GM21576 (cell line): ENCODE results near the gene DDX1.
"Not testable (repeated sequence)": the region's sequence is repeated elsewhere in the genome, so short reads cannot be mapped to it uniquely, and the experiment has no call there.

Source experiments
- ATAC-seq: cut with Tn5 transposase; IDR thresholded peaks from one replicate; pipeline ENCODE4 v1.9.1; 2021; ENCODE audit warnings: mild to moderate bottlenecking, moderate library complexity; ENCODE audit not compliant: unreplicated experiment

Gene DDX1

DNA sequence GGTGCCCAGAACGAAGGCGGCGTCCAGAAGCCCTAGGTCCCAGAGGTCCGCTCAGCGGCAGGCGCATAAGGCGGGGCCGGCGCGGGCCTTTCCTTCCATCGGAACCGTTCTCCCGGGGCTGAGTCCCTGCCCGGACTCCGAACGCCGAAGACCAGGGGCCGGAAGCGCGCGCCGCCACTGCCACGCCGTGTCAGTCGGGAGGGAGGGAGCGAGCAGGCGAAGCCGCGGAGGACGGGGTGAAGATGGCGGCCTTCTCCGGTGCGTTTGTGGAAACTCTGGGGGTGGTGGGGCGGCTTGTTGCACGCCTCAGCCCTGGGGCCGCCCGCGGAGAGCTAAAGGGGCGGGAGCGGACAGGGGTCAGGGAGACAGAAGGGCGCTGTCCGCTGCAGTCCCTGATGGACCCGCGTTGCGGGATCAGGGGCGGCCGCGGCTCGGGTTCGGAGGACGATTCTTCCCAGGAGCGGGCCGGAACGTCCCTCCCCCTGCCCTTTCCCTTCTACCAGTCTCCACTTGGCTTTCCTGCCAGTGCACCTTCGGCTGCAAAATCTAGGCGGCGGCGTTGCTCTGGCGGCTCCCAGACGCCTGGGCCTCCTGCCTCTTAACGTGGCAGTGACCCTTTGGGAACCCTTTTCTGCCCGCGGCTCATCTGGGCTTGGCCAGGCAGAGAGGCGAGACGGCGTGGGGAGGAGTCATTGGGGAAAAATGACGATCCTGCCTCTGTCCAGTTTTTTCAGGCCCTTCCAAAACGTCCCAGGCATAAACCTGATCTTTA lies at the start of gene DDX1:
DDX1 (plus strand) TSS at position 177 of the 772 bp plus-strand sequence; CDS start at position 243, 66 bp downstream.
- ATAC-seq: peak; percentile 97

DNA sequence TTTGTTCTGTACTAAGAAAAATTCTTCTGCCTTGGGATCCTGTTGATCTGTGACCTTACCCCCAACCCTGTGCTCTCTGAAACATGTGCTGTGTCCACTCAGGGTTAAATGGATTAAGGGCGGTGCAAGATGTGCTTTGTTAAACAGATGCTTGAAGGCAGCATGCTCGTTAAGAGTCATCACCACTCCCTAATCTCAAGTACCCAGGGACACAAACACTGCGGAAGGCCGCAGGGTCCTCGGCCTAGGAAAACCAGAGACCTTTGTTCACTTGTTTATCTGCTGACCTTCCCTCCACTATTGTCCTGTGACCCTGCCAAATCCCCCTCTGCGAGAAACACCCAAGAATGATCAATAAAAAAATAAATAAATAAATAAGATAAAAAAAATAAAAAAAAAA lies 49.4 kb upstream of the DDX1 start:
- not testable (repeated sequence) for ATAC-seq

DNA sequence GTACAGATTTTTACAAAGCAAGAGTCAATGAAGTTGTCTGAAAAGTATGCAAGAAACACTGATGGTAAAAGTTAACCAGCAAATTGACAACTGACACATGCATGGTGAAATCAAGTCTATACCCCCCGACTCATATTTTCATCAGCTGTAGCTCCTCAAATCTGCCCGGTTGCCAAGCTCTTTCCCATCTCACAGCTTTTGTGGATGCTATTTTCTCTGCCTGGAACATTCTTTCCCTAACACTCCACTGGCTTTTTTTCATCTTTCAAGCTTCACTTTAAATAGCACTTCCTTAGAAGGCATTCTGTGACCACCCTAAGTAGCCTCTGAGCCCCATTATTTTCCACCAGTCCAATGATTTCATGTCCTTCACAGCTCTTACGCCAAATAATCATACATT lies 48.6 kb upstream of the DDX1 start:
- ATAC-seq: no peak

DNA sequence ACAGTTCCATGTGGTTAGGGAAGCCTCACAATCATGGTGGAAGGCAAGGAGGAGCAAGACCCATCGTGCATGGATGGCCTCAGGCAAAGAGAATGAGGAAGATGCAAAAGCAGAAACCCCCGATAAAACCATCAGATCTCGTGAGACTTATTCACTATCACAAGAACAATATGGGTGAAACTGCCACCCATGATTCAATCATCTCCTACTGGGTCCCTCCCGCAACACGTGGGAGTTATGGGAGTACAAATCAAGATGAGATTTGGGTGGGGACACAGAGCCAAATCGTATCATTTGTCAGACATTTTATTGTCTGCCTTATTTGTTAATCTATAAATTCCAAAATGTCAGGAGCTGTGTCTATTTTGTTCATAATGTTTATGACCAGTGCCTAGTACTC lies 48.1 kb upstream of the DDX1 start:
- ATAC-seq: no peak

GRCh38 chr2:15544227-15544626 lies 47.4 kb upstream of the DDX1 start:
- ATAC-seq: no peak

DNA sequence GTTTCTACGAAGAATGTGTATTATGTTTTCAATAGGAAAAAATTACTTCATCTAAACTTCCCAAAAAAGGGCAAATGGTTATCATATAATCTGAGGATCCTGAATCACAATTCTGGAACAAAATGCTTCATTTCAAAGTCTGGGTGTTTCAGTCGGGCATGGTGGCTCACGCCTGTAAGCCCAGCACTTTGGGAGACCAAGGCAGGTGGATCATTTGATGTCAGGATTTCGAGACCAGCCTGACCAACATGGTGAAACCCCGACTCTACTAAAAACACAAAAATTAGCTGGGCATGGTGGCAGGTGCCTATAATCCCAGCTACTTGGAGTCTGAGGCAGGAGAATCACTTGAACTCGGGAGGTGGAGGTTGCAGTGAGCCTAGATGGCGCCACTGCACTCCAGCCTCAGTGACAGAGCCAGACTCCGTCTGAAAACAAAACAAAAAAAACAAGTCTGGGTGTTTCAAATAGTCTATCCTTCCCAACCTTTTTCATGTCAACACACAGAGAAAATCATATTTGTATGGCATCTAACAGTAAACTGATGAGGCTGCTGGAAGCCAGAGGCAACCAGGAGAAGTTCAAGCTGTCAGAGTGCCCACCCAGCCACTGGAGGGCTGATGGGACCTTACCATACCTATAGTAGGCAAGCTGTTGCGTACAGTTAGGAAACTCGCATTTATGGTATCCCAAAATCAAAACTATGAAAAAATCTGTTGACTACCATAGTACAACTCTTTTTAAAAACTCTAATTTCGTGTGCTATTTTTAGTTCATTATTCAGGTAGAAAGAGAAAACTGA lies 45.2 kb upstream of the DDX1 start:
- ATAC-seq: no peak

GRCh38 chr2:15547115-15547876 lies 44.4 kb upstream of the DDX1 start:
- ATAC-seq: no peak

DNA sequence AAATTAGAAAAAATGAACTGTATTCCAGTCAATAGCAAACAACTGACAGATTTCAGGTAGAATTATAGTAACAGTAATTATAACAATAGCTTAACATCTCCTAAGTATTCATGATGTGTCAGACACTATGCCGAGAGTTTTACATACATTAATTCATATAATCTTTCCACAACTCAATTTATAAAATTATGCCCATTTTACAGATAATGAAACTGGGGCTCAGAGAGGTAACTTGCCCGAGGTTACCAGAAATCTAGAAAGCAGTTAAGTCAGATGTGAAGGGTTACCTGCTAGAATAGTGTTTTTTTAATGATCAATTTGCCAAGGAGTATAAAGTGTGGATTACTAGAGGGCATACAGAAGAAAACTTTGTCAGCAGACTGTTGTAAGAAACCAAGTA lies 42.7 kb upstream of the DDX1 start:
- ATAC-seq: no peak

- ATAC-seq: no peak
Observed at GRCh38 chr2:15553519-15553918, 38.1 kb upstream of the DDX1 start.

DNA sequence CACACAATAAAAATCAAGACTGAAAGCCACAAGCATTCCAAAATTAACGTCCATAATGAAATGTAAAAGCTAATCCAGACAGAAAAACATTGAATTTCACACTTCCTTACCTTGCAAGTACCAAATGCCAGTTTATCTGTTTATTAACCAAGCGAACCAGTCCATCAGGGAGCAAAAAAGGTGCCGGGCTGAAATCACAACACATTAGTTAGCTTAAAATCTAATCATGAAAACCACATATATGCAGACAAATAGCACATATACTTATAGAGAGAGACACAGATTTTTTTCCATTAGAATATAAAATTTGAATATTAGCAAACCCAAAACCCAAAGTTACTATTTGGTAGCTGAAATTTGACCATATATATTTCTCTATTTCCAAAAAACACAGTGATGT lies 37.7 kb upstream of the DDX1 start:
- no peak for ATAC-seq

GRCh38 chr2:15554525-15555218 lies 37.0 kb upstream of the DDX1 start:
- ATAC-seq: no peak

DNA sequence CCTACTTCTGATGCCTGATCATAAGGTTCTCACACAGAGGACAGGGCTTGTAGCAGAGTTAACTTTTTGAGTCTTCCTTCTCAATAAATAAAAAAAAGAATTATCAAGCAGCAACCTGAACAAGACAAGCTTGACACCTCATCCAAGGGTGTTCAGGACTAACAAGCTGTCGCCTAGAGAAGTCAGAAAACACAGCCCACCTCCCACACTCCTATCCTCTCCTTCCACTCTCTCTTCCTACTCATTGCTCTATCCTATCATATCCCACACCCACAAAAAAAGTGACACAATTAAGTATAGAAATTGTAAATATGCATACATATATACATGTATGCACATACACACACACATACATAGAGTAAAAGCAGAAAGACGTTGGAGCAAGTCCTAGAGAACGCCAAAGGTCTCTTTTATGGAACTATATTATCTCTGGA lies 35.9 kb upstream of the DDX1 start:
- no peak for ATAC-seq

- no peak for ATAC-seq
Observed at GRCh38 chr2:15556311-15556930, 35.2 kb upstream of the DDX1 start.

- ATAC-seq: no peak
Observed at GRCh38 chr2:15557887-15558311, 33.8 kb upstream of the DDX1 start.

DNA sequence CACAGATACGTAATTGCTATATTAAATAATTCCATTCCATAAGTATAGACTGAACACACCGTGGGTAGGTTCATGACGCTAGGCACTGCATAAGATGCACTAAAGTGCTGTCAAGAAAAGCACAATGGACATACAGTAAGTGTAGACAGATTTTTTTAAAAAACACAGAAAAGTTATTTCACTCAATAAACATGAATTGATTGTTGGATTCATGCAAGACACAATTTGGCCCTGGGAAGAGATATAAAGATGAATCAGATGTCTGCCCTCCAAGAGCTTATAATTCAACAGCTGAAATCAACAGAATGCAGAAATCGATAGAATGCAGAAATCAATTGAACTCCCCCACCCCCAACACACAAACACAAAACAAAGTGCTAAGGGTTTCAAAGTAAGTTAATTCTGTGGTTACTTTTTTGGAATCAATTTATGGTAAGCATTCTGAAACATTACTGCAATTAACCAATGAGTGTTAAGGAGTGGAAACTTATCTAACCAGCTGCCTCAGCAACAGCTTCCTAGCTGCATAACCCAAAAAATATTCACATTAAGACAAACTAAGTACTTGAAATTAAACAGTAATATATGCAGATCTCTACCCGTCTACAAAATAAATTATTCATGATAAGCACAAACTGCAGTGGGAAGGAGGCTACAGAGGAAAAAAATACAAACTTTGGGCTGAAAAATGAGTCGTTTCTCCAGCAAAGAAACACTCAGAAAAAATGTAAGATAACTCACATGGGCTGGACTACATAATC lies 32.1 kb upstream of the DDX1 start:
- ATAC-seq: no peak

GRCh38 chr2:15560140-15560987 lies 31.3 kb upstream of the DDX1 start:
- peak; percentile 46 for ATAC-seq

GRCh38 chr2:15560988-15561573 lies 30.6 kb upstream of the DDX1 start, which contains the start of gene NBAS:
TSS of gene NBAS (minus strand) at chr2:15561334. CDS start at chr2:15561304, 30 bp downstream.
- peak; percentile 85 for ATAC-seq
